Superior temporal gyrus (tissue), 1 donor: ENCODE measurements around the gene PLEKHB2.
"Not testable (repeated sequence)": the region's sequence is repeated elsewhere in the genome, so short reads cannot be mapped to it uniquely, and the experiment has no call there.

Experiments
- DNase-seq: peaks from one replicate; pipeline ENCODE4 v3.0.0-alpha.2; 2016; ENCODE audit errors: extremely low spot score

Gene PLEKHB2

DNA sequence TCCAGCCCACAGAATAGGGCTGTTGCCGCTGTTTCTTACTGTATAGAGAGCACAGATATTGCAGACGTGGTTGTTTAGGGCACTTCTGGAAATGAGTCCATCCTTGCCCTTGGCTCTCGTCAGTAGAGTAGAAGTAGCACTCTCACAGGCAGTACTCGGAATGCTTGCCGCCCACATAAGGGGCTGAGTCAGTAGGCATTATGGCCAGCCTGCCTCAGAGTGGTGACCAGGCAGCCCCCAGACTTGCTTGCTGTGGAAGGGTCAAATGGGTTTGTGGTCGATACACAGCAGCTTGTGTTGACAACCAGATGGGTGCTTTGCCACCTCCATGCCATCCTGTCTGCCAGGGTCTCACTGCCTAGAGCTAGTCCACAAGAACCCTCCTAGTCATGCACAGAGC, 38.7 kb downstream of the PLEKHB2 start:
- DNase-seq: no peak

DNA sequence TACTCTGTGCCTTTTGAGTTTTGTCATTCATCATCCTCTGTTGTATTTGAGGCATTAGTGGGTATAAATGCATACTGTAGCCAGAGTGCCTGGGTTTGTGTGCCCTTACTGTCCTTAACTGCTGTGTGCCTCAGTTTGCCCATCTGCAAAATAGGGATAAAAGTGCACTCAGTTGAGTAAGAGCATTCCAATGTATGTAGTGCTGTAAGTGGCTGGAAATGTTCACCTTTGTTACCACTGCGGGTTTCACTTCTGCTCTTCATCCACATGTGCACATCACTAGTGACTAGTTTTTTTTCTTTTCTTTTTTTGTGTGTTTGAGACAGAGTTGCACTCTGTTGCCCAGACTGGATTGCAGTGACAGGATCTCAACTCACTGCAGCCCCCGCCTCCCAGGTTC, 39.9 kb downstream of the PLEKHB2 start:
- no peak for DNase-seq

DNA sequence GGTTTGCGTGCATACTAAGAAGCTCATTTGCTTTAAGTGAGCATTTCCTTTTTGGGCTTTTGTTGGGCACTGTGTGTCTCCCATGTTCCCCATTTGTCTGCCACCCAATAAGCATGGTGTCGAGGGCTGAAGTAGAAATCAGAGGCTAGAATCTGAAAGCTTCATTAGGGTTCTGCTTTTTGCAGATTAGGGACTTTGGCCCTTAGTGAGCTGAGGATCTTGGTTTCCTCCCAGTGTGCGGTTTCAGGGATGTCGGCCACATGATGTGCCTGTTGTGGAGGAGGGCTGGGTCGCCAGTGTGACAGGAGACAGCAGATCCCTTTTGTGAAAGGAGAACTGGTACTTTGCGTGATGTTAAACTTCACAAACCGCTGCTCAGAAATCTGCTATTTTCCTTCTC, 41.1 kb downstream of the PLEKHB2 start:
- DNase-seq: no peak

GRCh38 chr2:131146749-131147148, 41.6 kb downstream of the PLEKHB2 start:
- no peak for DNase-seq

- DNase-seq: peak; percentile 49
These were observed 43.3 kb downstream of the PLEKHB2 start for GRCh38 chr2:131148426-131148825.

DNA sequence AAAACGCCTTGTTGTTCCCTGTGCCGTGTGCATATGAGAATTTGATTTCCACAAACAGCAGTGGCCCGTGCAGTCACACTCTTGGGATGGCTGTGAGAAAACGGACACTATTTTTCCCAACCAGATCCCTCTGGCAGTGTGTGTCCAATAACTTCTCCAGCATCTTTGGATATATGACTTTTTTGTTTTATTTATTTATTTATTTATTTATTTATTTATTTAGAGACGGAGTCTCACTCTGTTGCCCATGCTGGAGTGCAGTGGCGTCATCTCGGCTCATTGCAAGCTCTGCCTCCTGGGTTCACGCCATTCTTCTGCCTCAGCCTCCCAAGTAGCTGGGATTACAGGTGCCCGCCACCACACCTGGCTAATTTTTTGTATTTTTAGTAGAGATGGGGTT, 45.0 kb downstream of the PLEKHB2 start:
- DNase-seq: not testable (repeated sequence)

DNA sequence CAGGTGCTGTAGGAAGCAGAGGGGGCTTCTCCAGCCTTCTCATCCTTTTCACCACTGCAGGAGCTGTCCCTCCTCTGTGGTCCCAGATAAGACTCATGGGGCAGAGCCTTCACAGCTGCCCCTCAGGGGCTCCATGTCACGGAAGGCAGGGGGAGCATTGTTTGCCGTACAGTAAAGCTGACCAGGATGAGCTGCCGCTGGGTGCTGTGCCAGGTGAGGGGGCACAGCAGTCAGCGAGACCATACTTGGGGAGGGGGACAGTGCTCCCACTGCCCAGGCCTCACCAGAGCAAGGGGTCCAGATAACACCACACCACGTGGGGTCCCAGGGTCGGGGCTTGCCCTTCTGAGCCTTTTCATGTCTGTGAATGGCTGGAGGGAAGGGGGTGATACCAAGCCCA, 46.3 kb downstream of the PLEKHB2 start:
- no peak for DNase-seq

DNA sequence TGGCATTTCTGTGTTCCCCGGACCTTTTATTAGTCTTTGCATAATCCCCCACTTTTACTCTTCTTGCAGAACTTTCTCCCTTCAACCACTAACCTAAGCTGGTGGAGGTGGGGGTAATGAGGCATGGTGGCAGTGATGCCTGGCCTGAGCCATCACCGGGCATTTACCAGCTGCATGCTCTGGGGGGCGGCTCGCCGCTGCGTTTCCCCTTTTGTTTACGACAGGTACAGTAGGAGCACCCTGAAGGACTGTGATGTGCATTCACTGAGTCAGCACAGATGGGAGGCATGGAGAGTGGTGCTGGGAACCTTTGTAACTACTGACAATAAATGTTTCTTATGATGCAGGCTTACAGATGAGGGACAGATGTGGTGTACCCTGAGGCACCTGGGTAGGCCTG, 46.9 kb downstream of the PLEKHB2 start:
- no peak for DNase-seq

- no peak for DNase-seq
These were observed 48.4 kb downstream of the PLEKHB2 start for GRCh38 chr2:131153529-131153928.

- DNase-seq: peak; percentile 78
These were observed 49.0 kb downstream of the PLEKHB2 start for GRCh38 chr2:131154071-131154531.

GRCh38 chr2:131154647-131155046, 49.5 kb downstream of the PLEKHB2 start:
- DNase-seq: no peak

- DNase-seq: no peak
These were observed 50.2 kb downstream of the PLEKHB2 start for GRCh38 chr2:131155208-131155855.

GRCh38 chr2:131156452-131157149, 51.5 kb downstream of the PLEKHB2 start:
- no peak for DNase-seq

DNA sequence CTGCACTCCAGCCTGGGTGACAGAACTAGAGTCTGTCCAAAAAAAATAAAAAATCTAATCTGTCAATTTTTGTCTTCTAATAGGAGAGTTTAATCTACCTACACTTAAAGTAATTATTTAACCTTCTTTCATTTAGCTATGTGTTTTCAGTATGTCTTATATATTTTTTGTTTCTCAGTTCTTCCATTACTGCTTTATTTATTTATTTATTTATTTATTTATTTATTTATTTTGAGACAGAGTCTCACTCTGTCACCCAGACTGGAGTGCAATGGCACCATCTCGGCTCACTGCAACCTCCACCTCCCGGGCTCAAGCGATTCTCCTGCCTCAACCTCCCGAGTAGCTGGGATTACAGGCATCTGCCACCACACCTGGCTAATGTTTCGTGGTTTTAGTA, 60.4 kb downstream of the PLEKHB2 start:
- not testable (repeated sequence) for DNase-seq

GRCh38 chr2:131168538-131168937, 63.4 kb downstream of the PLEKHB2 start:
- DNase-seq: no peak

DNA sequence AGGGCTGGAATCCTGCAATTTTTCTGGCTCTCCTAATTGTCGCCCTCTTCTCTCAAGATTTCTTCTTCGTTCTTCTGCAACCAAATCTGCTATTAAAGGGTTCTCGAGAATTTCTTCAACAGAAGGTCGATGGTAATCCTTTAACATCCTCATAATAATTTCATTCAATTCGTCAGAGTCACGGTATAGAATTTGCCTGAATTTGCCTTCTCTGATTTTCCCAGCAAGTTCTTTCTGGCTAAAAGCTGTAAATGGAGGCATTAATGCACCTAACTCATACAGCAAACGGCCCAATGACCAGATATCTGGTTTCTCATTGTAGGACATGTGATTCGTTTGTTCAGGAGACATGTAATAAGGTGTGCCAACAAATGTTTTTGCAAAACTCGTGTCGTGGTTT, 72.9 kb downstream of the PLEKHB2 start:
- DNase-seq: not testable (repeated sequence)

GRCh38 chr2:131178721-131179418, 73.7 kb downstream of the PLEKHB2 start:
- not testable (repeated sequence) for DNase-seq

DNA sequence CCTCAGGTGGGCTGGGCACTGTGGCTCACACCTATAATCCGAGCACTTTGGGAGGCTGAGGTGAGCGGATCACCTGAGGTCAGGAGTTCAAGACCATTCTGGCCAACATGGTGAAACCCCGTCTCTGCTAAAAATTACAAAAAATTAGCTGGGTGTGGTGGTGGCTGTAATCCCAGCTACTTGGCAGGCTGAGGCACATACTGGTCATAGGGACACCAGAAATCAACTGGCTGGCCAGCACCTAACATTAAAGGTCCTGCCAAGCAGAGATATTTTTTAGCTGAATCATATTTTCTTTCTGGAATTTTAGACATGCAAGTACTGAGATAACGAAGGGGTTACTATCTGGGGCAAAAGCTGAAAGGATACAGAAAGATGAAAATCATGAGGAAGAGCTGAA, 76.3 kb downstream of the PLEKHB2 start:
- not testable (repeated sequence) for DNase-seq

- DNase-seq: not testable (repeated sequence)
These were observed 88.3 kb downstream of the PLEKHB2 start for GRCh38 chr2:131193421-131193820.

DNA sequence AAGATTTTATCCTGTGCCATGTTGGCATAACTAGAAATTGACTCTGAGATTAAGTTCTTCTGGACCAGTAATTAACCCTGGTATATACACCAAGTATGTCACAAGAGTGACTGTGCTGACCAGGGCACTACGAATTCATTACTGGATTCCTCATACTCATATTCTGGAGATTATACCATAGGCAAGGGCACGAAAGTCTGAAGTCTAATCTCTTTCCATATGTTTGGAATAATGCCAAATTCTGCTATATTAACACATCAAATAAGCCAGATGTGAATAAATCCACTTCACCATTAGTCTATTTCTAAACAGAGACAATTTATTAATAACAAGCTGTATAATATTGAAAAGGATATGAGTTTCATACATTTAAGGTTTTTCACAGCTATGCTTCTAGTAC, 91.0 kb downstream of the PLEKHB2 start:
- not testable (repeated sequence) for DNase-seq
